HG03196 (cell line): ENCODE results near the gene IGSF9.

ENCODE experiments used
- ATAC-seq: cut with Tn5 transposase; IDR thresholded peaks from one replicate; pipeline ENCODE4 v1.9.1; 2021; ENCODE audit not compliant: unreplicated experiment

The IGSF9 gene

GRCh38 chr1:159945483-159946241 lies at the start of gene IGSF9:
TSS of gene IGSF9 (minus strand) at chr1:159945613. CDS start at chr1:159943454, 2,159 bp downstream.
- ATAC-seq = no peak

GRCh38 chr1:159994896-159995295 lies 49.5 kb upstream of the IGSF9 start:
- ATAC-seq = no peak

GRCh38 chr1:159993911-159994310 lies 48.5 kb upstream of the IGSF9 start:
- no peak for ATAC-seq

GRCh38 chr1:159992161-159992560 lies 46.7 kb upstream of the IGSF9 start:
- no peak for ATAC-seq

- no peak for ATAC-seq
Measured at GRCh38 chr1:159991513-159991912, 46.1 kb upstream of the IGSF9 start.

- no peak for ATAC-seq
Measured at GRCh38 chr1:159990005-159990404, 44.6 kb upstream of the IGSF9 start.

GRCh38 chr1:159989581-159989980 lies 44.2 kb upstream of the IGSF9 start:
- no peak for ATAC-seq

GRCh38 chr1:159988006-159988405 lies 42.6 kb upstream of the IGSF9 start:
- no peak for ATAC-seq

- ATAC-seq = no peak
Measured at GRCh38 chr1:159987186-159987585, 41.8 kb upstream of the IGSF9 start.

- ATAC-seq = no peak
Measured at GRCh38 chr1:159986531-159986930, 41.1 kb upstream of the IGSF9 start.

GRCh38 chr1:159986093-159986492 lies 40.7 kb upstream of the IGSF9 start:
- ATAC-seq = no peak

- no peak for ATAC-seq
Measured at GRCh38 chr1:159985473-159985872, 40.1 kb upstream of the IGSF9 start.

- no peak for ATAC-seq
Measured at GRCh38 chr1:159983681-159984080, 38.3 kb upstream of the IGSF9 start.

GRCh38 chr1:159982280-159982679 lies 36.9 kb upstream of the IGSF9 start:
- ATAC-seq = no peak

- ATAC-seq = no peak
Measured at GRCh38 chr1:159981351-159982055, 36.1 kb upstream of the IGSF9 start.

GRCh38 chr1:159980786-159981185 lies 35.4 kb upstream of the IGSF9 start:
- ATAC-seq = no peak

GRCh38 chr1:159980076-159980475 lies 34.7 kb upstream of the IGSF9 start:
- ATAC-seq = no peak

- no peak for ATAC-seq
Measured at GRCh38 chr1:159979257-159979656, 33.8 kb upstream of the IGSF9 start.

GRCh38 chr1:159978107-159978398 lies 32.6 kb upstream of the IGSF9 start:
- ATAC-seq = no peak

GRCh38 chr1:159977364-159978106 lies 32.1 kb upstream of the IGSF9 start:
- no peak for ATAC-seq

GRCh38 chr1:159974350-159974965 lies 29.0 kb upstream of the IGSF9 start:
- no peak for ATAC-seq
